Inflammatory macrophage treated with lipopolysaccharide for 4 hours (primary cell): Measurements from ENCODE around the gene TSPYL2.

ENCODE experiments used
- DNase-seq: peaks from one replicate; pipeline ENCODE4 v3.0.0-alpha.2; 2020

TSPYL2 gene

GRCh38 chrX:53081925-53082772 lies at the start of gene TSPYL2:
TSPYL2 (plus strand) TSS chrX:53082367; CDS start chrX:53082499, 132 bp downstream.
- DNase-seq, result peak; percentile 83

- DNase-seq, result no peak
Observed at GRCh38 chrX:53036149-53036548, 46.0 kb upstream of the TSPYL2 start.

GRCh38 chrX:53039236-53039635 lies 42.9 kb upstream of the TSPYL2 start:
- DNase-seq, result no peak

GRCh38 chrX:53044995-53045394 lies 37.2 kb upstream of the TSPYL2 start:
- DNase-seq, result no peak

- no peak for DNase-seq
Observed at GRCh38 chrX:53047228-53047627, 34.9 kb upstream of the TSPYL2 start.

GRCh38 chrX:53048169-53049126 lies 33.7 kb upstream of the TSPYL2 start, which contains the start of gene GPR173:
GPR173 (plus strand) TSS chrX:53048789; CDS start chrX:53076622, 27,833 bp downstream.
- no peak for DNase-seq

- DNase-seq, result no peak
Observed at GRCh38 chrX:53049127-53049517, 33.0 kb upstream of the TSPYL2 start.

- DNase-seq, result no peak
Observed at GRCh38 chrX:53050841-53051240, 31.3 kb upstream of the TSPYL2 start.

- no peak for DNase-seq
Observed at GRCh38 chrX:53055244-53055849, 26.8 kb upstream of the TSPYL2 start.

- no peak for DNase-seq
Observed at GRCh38 chrX:53056292-53056691, 25.9 kb upstream of the TSPYL2 start.

- DNase-seq, result no peak
Observed at GRCh38 chrX:53065104-53065503, 17.1 kb upstream of the TSPYL2 start.

GRCh38 chrX:53071064-53071463 lies 11.1 kb upstream of the TSPYL2 start:
- DNase-seq, result no peak

GRCh38 chrX:53071604-53072417 lies 10.4 kb upstream of the TSPYL2 start:
- peak; percentile 44 for DNase-seq

GRCh38 chrX:53072418-53073114 lies 9.6 kb upstream of the TSPYL2 start:
- no peak for DNase-seq

GRCh38 chrX:53073115-53073586 lies 9.0 kb upstream of the TSPYL2 start:
- DNase-seq, result no peak

GRCh38 chrX:53075011-53075410 lies 7.2 kb upstream of the TSPYL2 start:
- DNase-seq, result no peak

- no peak for DNase-seq
Observed at GRCh38 chrX:53076671-53077070, 5.5 kb upstream of the TSPYL2 start.

GRCh38 chrX:53077207-53078197 lies 4.7 kb upstream of the TSPYL2 start:
- no peak for DNase-seq

- no peak for DNase-seq
Observed at GRCh38 chrX:53078943-53079342, 3.2 kb upstream of the TSPYL2 start.
